H4 (cell line): ENCODE data around the gene GTF2H3. TPM values are rescaled to one million over a fixed set of nuclear protein-coding genes. Genes with fewer than 3 reads are reported as not detected.

Source experiments
- total RNA-seq: library from RNA; depleted of rRNA; stranded (reverse); fragments of >200 nt; shearing (Covaris generic); gene quantifications from 2 replicates; pipeline ENCODE4 v1.2.3, GENCODE V29; 2014; rRNA removed

Gene GTF2H3
- total RNA-seq, 1 experiment from 2014 or later: 97.3 TPM

Other genes with a start within 250 kb of the GTF2H3 start
- gene KMT5A, start 249.7 kb upstream of the GTF2H3 start, total RNA-seq: 28.4 and 34.0 TPM in 2 replicates
- 3.2 and 3.5 TPM in 2 replicates for gene RILPL2, start 197.1 kb upstream of the GTF2H3 start, total RNA-seq
- gene SNRNP35, start 175.7 kb upstream of the GTF2H3 start, total RNA-seq: 8.4 and 16.9 TPM in 2 replicates
- gene RILPL1, start 100.1 kb upstream of the GTF2H3 start, total RNA-seq: 5.0 and 10.8 TPM in 2 replicates
- gene TMED2, start 49.3 kb upstream of the GTF2H3 start, total RNA-seq: 286 and 304 TPM in 2 replicates
- gene DDX55, start 31.7 kb upstream of the GTF2H3 start, total RNA-seq: 16.1 and 24.8 TPM in 2 replicates
- 61.6 and 116 TPM in 2 replicates for gene EIF2B1, start 143 bp upstream of the GTF2H3 start, total RNA-seq
- gene TCTN2, start 37.3 kb downstream of the GTF2H3 start, total RNA-seq: 7.2 and 15.0 TPM in 2 replicates
- gene ATP6V0A2, start 78.5 kb downstream of the GTF2H3 start, total RNA-seq: 15.9 and 20.5 TPM in 2 replicates
- gene DNAH10, start 128.5 kb downstream of the GTF2H3 start, total RNA-seq: 0.02 and 0.17 TPM in 2 replicates